Measurements from ENCODE around the gene COQ9. TPM values are rescaled to one million over a fixed set of nuclear protein-coding genes. Genes with fewer than 3 reads are reported as not detected.

The COQ9 gene
- total RNA-seq, 2 experiments from 2014 or later, result 7.0 to 7.6 TPM

GRCh38 chr16:57507136-57508034, 60.1 kb downstream of the COQ9 start:
- H3K4me1 Mint-ChIP-seq (ENCODE audit: low read depth), result no peaks in the 10 kb centered on the region
- ATAC-seq (ENCODE audit: poor library complexity) (no peak), DNase-seq (no peak)
- H3K9me3 Mint-ChIP-seq, result no peaks in the 10 kb centered on the region
- no peak for TF ChIP-seq CTCF (IDR thresholded peaks at IDR 0.05)
- Histone ChIP-seq H3K27me3 (ENCODE audit: control insufficient read depth in 1 of 2, insufficient read depth in 2 of 2, low read length in 2 of 2) (no peaks in the 10 kb centered on the region), H3K36me3 (ENCODE audit: insufficient read depth, low read length) (no peaks in the 10 kb centered on the region), H3K27ac (ENCODE audit: low read depth in 1 of 2, low read length in 2 of 2) (no peak overlapping the region), H3K9me3 (ENCODE audit: control insufficient read depth in 1 of 2, insufficient read depth in 1 of 2, low read length in 2 of 2) (no peaks in the 10 kb centered on the region), H3K4me3 (ENCODE audit: low read length) (no peak overlapping the region), H3K4me1 (ENCODE audit: insufficient read depth, low read length) (no peaks in the 10 kb centered on the region)
- intact Hi-C loops (cut with DNase I, micrococcal nuclease), result no loop called here
- H3K4me3 Mint-ChIP-seq, result no peak overlapping the region
- ChIA-PET CTCF (interaction anchor here (1.3 kb wide), 1 partner anchor 12 kb away, joined by 3 read pairs; no protein-coding TSS in a partner anchor), POLR2A (no interaction called here)
- no peaks in the 10 kb centered on the region for H3K27me3 Mint-ChIP-seq
- H3K27ac Mint-ChIP-seq, result no peak overlapping the region
- no peaks in the 10 kb centered on the region for H3K36me3 Mint-ChIP-seq (ENCODE audit: low read depth)

GRCh38 chr16:57508035-57508425, 60.8 kb downstream of the COQ9 start:
- CTCF ChIA-PET, result interaction anchor here (1.3 kb wide), 1 partner anchor 12 kb away, joined by 3 read pairs; no protein-coding TSS in a partner anchor
- intact Hi-C loops (cut with DNase I, micrococcal nuclease), result no loop called here
- POLR2A ChIA-PET, result no interaction called here

GRCh38 chr16:57509231-57509923, 62.1 kb downstream of the COQ9 start:
- H3K27ac Mint-ChIP-seq, result no peak overlapping the region
- ATAC-seq (ENCODE audit: poor library complexity), result no peak
- no peaks in the 10 kb centered on the region for H3K27me3 Mint-ChIP-seq
- H3K4me1 ChIP-seq (ENCODE audit: insufficient read depth, low read length), result no peaks in the 10 kb centered on the region
- no peaks in the 10 kb centered on the region for H3K9me3 ChIP-seq (ENCODE audit: control insufficient read depth in 1 of 2, insufficient read depth in 1 of 2, low read length in 2 of 2)
- H3K9me3 Mint-ChIP-seq, result no peaks in the 10 kb centered on the region
- intact Hi-C loops (cut with DNase I, micrococcal nuclease), result no loop called here
- no peak overlapping the region for H3K4me3 Mint-ChIP-seq
- H3K27ac ChIP-seq (ENCODE audit: low read depth in 1 of 2, low read length in 2 of 2), result no peak overlapping the region
- no peak for TF ChIP-seq CTCF (IDR thresholded peaks at IDR 0.05)
- peaks cover 1% of the 10 kb centered on the region for H3K36me3 Mint-ChIP-seq (ENCODE audit: low read depth)
- no peaks in the 10 kb centered on the region for H3K27me3 ChIP-seq (ENCODE audit: control insufficient read depth in 1 of 2, insufficient read depth in 2 of 2, low read length in 2 of 2)
- H3K4me3 ChIP-seq (ENCODE audit: low read length), result no peak overlapping the region
- H3K4me1 Mint-ChIP-seq (ENCODE audit: low read depth), result no peaks in the 10 kb centered on the region
- CTCF ChIA-PET, result no interaction called here
- H3K36me3 ChIP-seq (ENCODE audit: insufficient read depth, low read length), result peaks cover 4% of the 10 kb centered on the region
- POLR2A ChIA-PET, result no interaction called here
- DNase-seq, result no peak

More at GRCh38 chr16:57508035-57508425, 60.8 kb downstream of the COQ9 start:
- Mint-ChIP-seq H3K36me3 (ENCODE audit: low read depth) (no peaks in the 10 kb centered on the region), H3K27me3 (no peaks in the 10 kb centered on the region), H3K4me1 (ENCODE audit: low read depth) (no peaks in the 10 kb centered on the region), H3K9me3 (no peaks in the 10 kb centered on the region), H3K4me3 (no peak overlapping the region), H3K27ac (no peak overlapping the region)
- no peaks in the 10 kb centered on the region for H3K4me1 ChIP-seq (ENCODE audit: insufficient read depth, low read length)
- TF ChIP-seq CTCF (IDR thresholded peaks at IDR 0.05), result no peak
- H3K9me3 ChIP-seq (ENCODE audit: control insufficient read depth in 1 of 2, insufficient read depth in 1 of 2, low read length in 2 of 2), result no peaks in the 10 kb centered on the region
- no peak overlapping the region for H3K27ac ChIP-seq (ENCODE audit: low read depth in 1 of 2, low read length in 2 of 2)
- peaks cover 4% of the 10 kb centered on the region for H3K36me3 ChIP-seq (ENCODE audit: insufficient read depth, low read length)
- ATAC-seq (ENCODE audit: poor library complexity), result no peak
- H3K4me3 ChIP-seq (ENCODE audit: low read length), result no peak overlapping the region
- no peaks in the 10 kb centered on the region for H3K27me3 ChIP-seq (ENCODE audit: control insufficient read depth in 1 of 2, insufficient read depth in 2 of 2, low read length in 2 of 2)
- no peak for DNase-seq
